Measurements from ENCODE around the gene CREB3L1.

CREB3L1 gene

GRCh38 chr11:46322759-46323158 lies 45.3 kb downstream of the CREB3L1 start:
- DNase-seq (ENCODE audit: low read depth in 2 of 2), result no peak

- no peak for DNase-seq (ENCODE audit: low read depth in 2 of 2)
Measured at GRCh38 chr11:46326813-46327416, 49.5 kb downstream of the CREB3L1 start.

GRCh38 chr11:46327829-46328228 lies 50.4 kb downstream of the CREB3L1 start:
- DNase-seq (ENCODE audit: low read depth in 2 of 2), result no peak

GRCh38 chr11:46330154-46330553 lies 52.7 kb downstream of the CREB3L1 start:
- DNase-seq (ENCODE audit: low read depth in 2 of 2), result no peak

- DNase-seq (ENCODE audit: low read depth in 2 of 2), result no peak
Measured at GRCh38 chr11:46330563-46331281, 53.3 kb downstream of the CREB3L1 start.

- DNase-seq (ENCODE audit: low read depth in 2 of 2), result no peak
Measured at GRCh38 chr11:46331282-46331984, 54.0 kb downstream of the CREB3L1 start.

- no peak for DNase-seq (ENCODE audit: low read depth in 2 of 2)
Measured at GRCh38 chr11:46332093-46332567, 54.7 kb downstream of the CREB3L1 start.

GRCh38 chr11:46332568-46333393 lies 55.3 kb downstream of the CREB3L1 start:
- DNase-seq (ENCODE audit: low read depth in 2 of 2), result no peak

- no peak for DNase-seq (ENCODE audit: low read depth in 2 of 2)
Measured at GRCh38 chr11:46333394-46333947, 56.0 kb downstream of the CREB3L1 start.

GRCh38 chr11:46334211-46334610 lies 56.7 kb downstream of the CREB3L1 start:
- no peak for DNase-seq (ENCODE audit: low read depth in 2 of 2)

- no peak for DNase-seq (ENCODE audit: low read depth in 2 of 2)
Measured at GRCh38 chr11:46335271-46335670, 57.8 kb downstream of the CREB3L1 start.

- DNase-seq (ENCODE audit: low read depth in 2 of 2), result no peak
Measured at GRCh38 chr11:46335890-46336562, 58.6 kb downstream of the CREB3L1 start.

GRCh38 chr11:46336563-46337180 lies 59.2 kb downstream of the CREB3L1 start:
- no peak for DNase-seq (ENCODE audit: low read depth in 2 of 2)

GRCh38 chr11:46337626-46338345 lies 60.3 kb downstream of the CREB3L1 start:
- DNase-seq (ENCODE audit: low read depth in 2 of 2), result no peak

GRCh38 chr11:46338636-46338987 lies 61.1 kb downstream of the CREB3L1 start:
- DNase-seq (ENCODE audit: low read depth in 2 of 2), result no peak

- no peak for DNase-seq (ENCODE audit: low read depth in 2 of 2)
Measured at GRCh38 chr11:46338988-46339666, 61.7 kb downstream of the CREB3L1 start.

- DNase-seq (ENCODE audit: low read depth in 2 of 2), result no peak
Measured at GRCh38 chr11:46339816-46340215, 62.4 kb downstream of the CREB3L1 start.

GRCh38 chr11:46341454-46341853 lies 64.0 kb downstream of the CREB3L1 start:
- no peak for DNase-seq (ENCODE audit: low read depth in 2 of 2)

GRCh38 chr11:46342239-46342638 lies 64.8 kb downstream of the CREB3L1 start:
- no peak for DNase-seq (ENCODE audit: low read depth in 2 of 2)
